NCI-H526 treated with DMSO at 0.1 percent for 48 hours (cell line): Measurements from ENCODE around the gene GPR132.
"Not testable (repeated sequence)": the region's sequence is repeated elsewhere in the genome, so short reads cannot be mapped to it uniquely, and the experiment has no call there.

Experiments
- DNase-seq: peaks from one replicate; lab custom pipeline; 2025; lab: John Stamatoyannopoulos, UW

The GPR132 gene, protein sequence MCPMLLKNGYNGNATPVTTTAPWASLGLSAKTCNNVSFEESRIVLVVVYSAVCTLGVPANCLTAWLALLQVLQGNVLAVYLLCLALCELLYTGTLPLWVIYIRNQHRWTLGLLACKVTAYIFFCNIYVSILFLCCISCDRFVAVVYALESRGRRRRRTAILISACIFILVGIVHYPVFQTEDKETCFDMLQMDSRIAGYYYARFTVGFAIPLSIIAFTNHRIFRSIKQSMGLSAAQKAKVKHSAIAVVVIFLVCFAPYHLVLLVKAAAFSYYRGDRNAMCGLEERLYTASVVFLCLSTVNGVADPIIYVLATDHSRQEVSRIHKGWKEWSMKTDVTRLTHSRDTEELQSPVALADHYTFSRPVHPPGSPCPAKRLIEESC

GRCh38 chr14:105065280-105066228, at the start of gene GPR132:
GPR132 (minus strand) TSS chr14:105065430; CDS start chr14:105055420, 10,010 bp downstream.
- no peak for DNase-seq

DNA sequence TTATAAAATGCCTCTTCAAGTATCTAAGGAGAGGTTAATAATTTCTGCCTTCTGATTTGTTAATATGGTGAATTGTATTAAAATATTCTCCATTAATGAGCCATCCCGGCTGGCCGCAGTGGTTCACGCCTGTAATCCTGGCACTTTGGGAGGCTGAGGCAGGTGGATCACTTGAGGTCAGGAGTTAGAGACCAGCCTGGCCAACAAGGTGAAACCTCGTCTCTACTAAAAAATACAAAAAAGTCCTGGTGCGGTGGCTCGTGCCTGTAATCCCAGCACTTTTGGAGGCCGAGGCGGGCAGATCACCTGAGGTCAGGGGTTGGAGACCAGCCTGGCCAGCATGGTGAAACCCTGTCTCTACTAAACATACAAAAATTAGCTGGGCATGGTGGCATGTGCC, 44.0 kb upstream of the GPR132 start:
- not testable (repeated sequence) for DNase-seq

DNA sequence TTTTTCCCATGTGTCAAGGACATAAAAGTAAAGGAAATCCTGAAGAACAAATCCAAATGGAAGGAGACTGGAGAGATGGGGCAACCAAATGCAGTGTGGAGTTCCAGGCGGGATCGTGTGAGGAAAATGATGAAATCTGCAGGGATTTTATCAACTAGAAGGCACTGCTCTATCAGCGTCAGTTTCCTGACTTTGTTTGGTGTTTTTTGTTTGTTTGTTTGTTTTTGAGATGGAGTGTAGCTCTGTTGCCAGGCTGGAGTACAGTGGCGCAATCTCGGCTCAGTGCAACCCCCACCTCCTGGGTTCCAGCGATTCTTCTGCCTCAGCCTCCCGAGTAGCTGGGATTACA, 43.3 kb upstream of the GPR132 start:
- no peak for DNase-seq

DNA sequence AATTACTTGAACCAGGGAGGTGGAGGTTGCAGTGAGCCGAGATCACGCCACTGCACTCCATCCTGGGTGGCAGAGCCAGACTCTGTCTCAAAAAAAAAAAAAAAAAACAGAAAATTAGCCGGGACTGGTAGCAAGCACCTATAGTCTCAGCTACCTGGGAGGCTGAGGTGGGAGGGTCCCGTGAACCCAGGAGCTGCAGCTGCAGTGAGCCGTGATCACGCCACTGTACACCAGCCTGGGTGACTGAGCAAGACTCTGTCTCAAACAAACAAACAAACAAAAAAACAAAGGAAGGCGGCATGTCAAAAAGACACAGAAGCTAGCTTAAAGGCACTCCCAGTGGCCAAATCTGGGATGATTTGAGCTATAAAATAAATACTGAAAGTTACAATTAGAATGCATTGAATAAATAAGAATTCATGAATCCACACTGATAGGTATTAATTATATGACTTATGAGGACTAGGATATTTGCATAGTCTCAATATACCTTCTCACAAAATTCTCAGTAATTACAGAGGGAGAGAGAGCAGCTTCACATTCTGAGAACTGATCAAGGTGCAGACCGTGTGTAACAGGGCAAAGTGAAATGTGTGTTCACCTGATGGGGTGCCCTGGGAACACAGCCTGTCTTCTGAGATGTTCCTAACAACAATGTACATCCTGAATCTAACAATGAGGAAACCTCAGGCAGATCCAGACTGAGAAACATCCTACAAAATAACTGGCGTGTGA, 42.7 kb upstream of the GPR132 start:
- DNase-seq = no peak

- DNase-seq = no peak
Measured at GRCh38 chr14:105107351-105107750, 42.1 kb upstream of the GPR132 start.

GRCh38 chr14:105105158-105105557, 39.9 kb upstream of the GPR132 start:
- no peak for DNase-seq

DNA sequence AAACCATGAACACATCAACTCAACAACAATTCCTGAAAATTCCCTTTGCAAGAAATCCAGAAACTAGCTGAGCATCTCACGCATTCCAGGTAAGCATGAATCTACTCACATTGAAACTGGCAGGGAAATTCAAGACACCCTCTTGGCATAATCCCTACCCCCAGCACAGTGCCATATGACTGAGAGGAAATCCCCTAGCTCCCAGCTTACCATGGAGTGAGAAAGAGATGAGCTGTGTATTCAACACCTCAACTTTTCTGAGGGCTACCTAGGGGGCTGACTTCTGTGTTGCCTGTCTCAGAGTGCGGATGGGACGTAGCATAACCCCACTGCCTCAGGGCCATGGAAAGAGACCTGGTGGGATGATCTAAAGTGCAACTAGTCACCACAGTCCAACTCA, 37.7 kb upstream of the GPR132 start:
- DNase-seq = no peak

DNA sequence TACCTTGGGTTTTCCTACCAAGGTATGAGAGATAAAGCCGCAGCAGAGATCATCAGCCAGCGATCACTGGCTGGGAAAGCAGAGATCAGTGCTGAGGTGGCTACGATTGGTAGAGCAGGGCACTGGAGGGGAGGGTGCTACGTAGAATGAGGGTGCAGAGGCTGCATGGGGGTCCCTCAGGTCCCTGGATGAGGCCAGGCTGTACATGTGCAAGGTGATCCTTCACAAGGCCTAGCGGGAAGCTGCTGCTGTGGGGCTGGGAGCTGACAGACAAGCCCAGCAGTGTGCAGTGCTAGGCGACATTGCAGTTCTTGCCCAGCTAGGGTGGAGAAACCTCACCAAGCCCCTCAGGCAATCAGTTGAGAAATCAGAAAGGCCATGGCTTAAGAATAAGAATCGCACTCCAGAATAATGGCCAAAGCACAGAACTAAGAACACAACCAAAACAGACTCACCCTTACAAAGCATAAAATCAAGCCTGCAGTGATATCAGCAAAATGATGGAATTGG, 37.2 kb upstream of the GPR132 start:
- DNase-seq = no peak

DNA sequence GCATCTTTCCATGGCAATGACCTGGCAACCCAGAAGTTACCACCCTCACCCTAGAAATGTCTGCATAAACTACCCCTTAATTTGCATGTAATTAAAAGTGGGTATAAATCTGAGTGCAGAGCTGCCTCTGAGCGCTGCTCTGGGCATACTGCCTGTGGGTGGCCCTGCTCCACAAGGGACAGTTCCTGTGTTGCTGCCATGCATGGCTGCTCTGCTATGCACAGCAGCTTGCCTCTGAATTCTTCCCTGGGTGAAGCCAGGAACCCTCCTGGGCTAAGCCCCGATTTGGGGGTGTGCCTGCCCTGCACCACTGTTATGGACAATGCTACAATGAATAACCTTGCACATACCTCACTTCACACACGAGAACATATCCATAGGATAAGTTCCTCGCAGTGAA, 35.7 kb upstream of the GPR132 start:
- DNase-seq = no peak

GRCh38 chr14:105099778-105100177, 34.5 kb upstream of the GPR132 start:
- no peak for DNase-seq

DNA sequence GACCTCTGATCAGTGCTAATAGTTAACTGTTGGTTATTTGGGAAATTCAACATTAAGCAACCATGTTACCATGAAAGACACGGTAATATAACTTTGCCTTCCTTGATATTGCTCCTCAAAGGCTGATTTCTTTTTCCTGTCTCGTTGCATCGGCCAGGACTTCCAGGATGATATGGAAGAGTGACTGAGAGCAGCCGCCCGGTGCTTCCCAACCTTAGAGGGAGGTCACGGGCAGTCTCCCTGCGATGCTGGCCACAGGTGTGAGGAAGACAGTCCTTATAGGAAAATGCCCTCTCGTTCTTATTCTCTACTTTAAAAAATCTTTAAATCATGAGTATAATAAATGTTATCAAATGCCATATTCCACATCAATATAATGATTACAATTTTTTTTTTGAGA, 33.1 kb upstream of the GPR132 start:
- DNase-seq = no peak

- no peak for DNase-seq
Measured at GRCh38 chr14:105097794-105098127, 32.5 kb upstream of the GPR132 start.

- no peak for DNase-seq
Measured at GRCh38 chr14:105096206-105096875, 31.1 kb upstream of the GPR132 start.

DNA sequence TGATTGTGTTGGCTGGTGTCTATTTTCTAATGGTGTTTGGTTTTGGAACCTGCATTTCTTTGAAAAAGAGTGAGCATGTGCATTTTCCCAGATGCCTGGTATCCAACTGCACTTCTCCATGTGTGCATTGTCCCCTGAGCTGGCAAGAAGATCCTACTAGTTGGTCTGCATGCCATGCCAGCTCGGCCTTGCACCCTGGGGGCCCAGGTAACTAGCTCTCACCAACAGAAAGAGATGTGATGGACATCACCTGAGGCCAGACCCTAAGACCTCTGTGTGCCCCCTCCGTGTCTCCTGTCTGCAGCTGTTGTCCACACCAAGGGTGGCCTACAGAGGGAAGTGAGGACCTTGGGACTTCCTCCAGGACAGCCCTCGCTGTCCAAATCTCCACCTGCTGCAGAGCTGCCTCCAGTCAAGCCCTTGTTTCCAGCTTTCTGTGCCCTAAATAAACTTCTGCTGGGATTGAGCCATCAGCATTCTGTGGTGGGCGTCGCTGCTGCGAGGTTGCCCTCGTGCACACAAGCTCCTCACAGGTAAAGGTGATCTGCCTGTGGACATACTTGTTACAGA, 30.1 kb upstream of the GPR132 start:
- DNase-seq = no peak

DNA sequence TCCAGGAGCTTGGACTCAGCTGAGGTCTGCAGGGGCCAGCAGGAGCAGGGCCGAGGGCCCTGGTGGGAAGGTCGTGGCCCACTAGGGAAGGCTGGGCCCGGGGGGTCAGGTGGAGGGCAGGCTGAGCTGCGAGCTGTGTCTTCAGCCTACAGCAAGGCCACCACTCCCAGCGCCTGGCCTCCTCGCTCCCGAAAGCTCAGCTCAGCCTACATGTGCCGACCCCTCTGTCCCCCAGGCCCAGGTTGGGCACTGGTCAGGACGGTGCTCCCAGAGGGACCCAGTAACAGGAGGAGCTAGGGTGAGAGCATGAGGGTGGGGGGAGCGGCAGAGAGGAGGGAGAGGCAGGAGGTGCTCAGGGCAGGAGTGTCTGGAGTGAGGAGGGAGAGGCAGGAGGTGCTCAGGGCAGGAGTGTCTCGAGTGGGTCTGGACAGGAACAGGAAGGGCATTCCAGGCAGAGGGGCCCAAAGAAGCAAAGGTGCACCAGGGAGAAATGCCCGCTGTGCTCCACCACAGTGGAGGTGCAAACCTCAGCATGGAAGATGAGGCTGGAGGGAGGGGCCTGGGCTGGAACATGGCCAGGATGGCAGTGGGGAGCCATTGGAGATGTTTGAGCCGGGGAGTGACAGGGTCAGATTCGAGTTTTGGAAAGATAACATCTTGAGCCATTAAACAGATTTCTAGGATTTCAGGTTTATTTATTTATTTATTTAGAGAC, 29.1 kb upstream of the GPR132 start:
- no peak for DNase-seq

GRCh38 chr14:105093431-105094192, 28.4 kb upstream of the GPR132 start:
- peak; percentile 74 for DNase-seq

- no peak for DNase-seq
Measured at GRCh38 chr14:105093038-105093430, 27.8 kb upstream of the GPR132 start.

DNA sequence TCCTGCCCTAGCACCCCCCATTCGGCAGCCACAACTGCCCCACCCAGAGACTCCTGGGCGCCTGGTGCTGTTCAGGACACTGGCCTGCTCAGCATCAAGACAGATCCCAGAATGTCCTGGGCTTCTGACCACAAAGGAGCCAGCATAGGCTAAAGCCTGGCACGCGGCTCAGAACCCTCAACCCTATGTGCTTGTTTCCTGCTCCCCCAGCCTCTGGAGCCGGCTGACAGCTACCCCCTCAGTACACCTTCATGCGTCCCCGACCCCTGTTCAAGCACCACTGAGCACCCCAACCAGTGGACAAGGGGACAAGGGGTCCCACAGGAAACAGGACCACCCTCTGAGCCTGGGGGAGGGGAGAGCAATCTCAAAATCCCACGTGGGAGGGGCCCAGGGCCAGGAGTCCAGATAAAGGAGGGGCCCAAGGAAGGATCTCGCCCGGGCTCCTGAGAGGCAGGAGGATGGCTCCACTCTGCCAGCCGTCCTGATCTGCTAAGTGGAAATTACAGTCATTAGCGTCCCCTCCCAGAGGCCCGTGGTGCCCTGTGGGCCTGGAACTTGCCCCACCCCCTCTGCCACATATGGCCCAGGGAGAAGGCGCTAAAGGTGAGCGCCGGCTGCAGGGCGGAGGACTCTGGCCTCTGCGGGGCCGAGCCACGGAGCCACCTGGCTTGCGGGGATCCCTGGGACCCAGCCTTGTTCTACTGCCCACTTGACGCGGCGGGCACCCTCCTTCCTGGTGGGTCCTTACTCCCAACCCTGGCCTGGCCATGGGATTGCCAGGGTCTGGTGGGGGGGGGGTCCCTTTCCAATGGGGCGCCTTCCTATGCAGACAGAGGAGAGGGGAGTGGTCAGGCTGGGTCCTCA, 27.2 kb upstream of the GPR132 start:
- peak; percentile 44 for DNase-seq
